Trophoblast cell (in vitro differentiated cells and primary cell): ENCODE measurements around the gene LBH.

ENCODE experiments used
- DNase-seq, 2 donors: peaks; one replicate each; pipeline ENCODE4 v3.0.0-alpha.2; 2016
- H2AFZ ChIP-seq: 2 replicates; pipeline ENCODE4 v1.6.1; 2013; ENCODE audit warnings: low read length, moderate library complexity, mild to moderate bottlenecking; ENCODE audit not compliant: insufficient read depth, poor library complexity
- H2AK5ac ChIP-seq: 2 replicates; pipeline ENCODE4 v1.6.1; 2013; ENCODE audit warnings: mild to moderate bottlenecking, low read length
- H2BK120ac ChIP-seq: 2 replicates; pipeline ENCODE4 v1.6.1; 2013; ENCODE audit warnings: low read length, mild to moderate bottlenecking, moderate library complexity; ENCODE audit not compliant: insufficient read depth, poor library complexity
- H2BK12ac ChIP-seq: 2 replicates; pipeline ENCODE4 v1.6.1; 2013; ENCODE audit warnings: mild to moderate bottlenecking, low read length, moderate library complexity
- H2BK5ac ChIP-seq: 2 replicates; pipeline ENCODE4 v1.6.1; 2013; ENCODE audit warnings: low read length, low read depth, moderate library complexity, mild to moderate bottlenecking; ENCODE audit not compliant: poor library complexity
- H3K14ac ChIP-seq: 2 replicates; pipeline ENCODE4 v1.6.1; 2013; ENCODE audit warnings: mild to moderate bottlenecking, low read length
- H3K18ac ChIP-seq: 2 replicates; pipeline ENCODE4 v1.6.1; 2013; ENCODE audit warnings: mild to moderate bottlenecking, low read length
- H3K23ac ChIP-seq: 2 replicates; pipeline ENCODE4 v1.6.1; 2013; ENCODE audit warnings: low read length
- H3K27ac ChIP-seq: 2 replicates; pipeline ENCODE4 v1.5.1; 2013; ENCODE audit warnings: low read depth, mild to moderate bottlenecking, inconsistent platforms, low read length, moderate library complexity
- H3K27me3 ChIP-seq: 2 replicates; pipeline ENCODE4 v1.6.1; 2013; ENCODE audit warnings: inconsistent platforms, mild to moderate bottlenecking, low read length, moderate library complexity; ENCODE audit not compliant: insufficient read depth
- H3K36me3 ChIP-seq, 2 experiments: 1 replicate in 1 of 2; 2 replicates in 1 of 2; pipeline ENCODE4 v1.6.1; 2013; ENCODE audit warnings: low read length in 2 of 2, mild to moderate bottlenecking in 2 of 2, moderate library complexity in 1 of 2; ENCODE audit not compliant: insufficient read depth in 2 of 2, control insufficient read depth in 1 of 2
- H3K4ac ChIP-seq: 2 replicates; pipeline ENCODE4 v1.6.1; 2013; ENCODE audit warnings: low read depth, mild to moderate bottlenecking, low read length, moderate library complexity
- H3K4me1 ChIP-seq, 2 experiments: 1 replicate in 1 of 2; 2 replicates in 1 of 2; pipeline ENCODE4 v1.6.1; 2013; ENCODE audit warnings: low read length in 2 of 2, mild to moderate bottlenecking in 2 of 2, moderate library complexity in 1 of 2; ENCODE audit not compliant: insufficient read depth in 2 of 2, control insufficient read depth in 1 of 2
- H3K4me2 ChIP-seq: 2 replicates; pipeline ENCODE4 v1.6.1; 2013; ENCODE audit warnings: inconsistent platforms, mild to moderate bottlenecking, low read length, moderate library complexity
- H3K4me3 ChIP-seq: 2 replicates; pipeline ENCODE4 v1.5.1; 2013; ENCODE audit warnings: mild to moderate bottlenecking, low read depth, low read length, inconsistent platforms
- H3K79me1 ChIP-seq: one replicate; pipeline ENCODE4 v1.6.1; 2013; ENCODE audit warnings: low read length
- H3K79me2 ChIP-seq: 2 replicates; pipeline ENCODE4 v1.6.1; 2013; ENCODE audit warnings: low read length, mild to moderate bottlenecking; ENCODE audit not compliant: control insufficient read depth, insufficient read depth, poor library complexity
- H3K9ac ChIP-seq: 2 replicates; pipeline ENCODE4 v1.6.1; 2013; ENCODE audit warnings: mild to moderate bottlenecking, low read length
- H3K9me3 ChIP-seq: 2 replicates; pipeline ENCODE4 v1.6.1; 2013; ENCODE audit warnings: low read depth, mild to moderate bottlenecking, control low read depth, inconsistent platforms, low read length; ENCODE audit not compliant: insufficient read depth
- H4K12ac ChIP-seq: 2 replicates; pipeline ENCODE4 v1.6.1; 2013; ENCODE audit warnings: low read depth, mild to moderate bottlenecking, low read length, moderate library complexity
- H4K8ac ChIP-seq: 2 replicates; pipeline ENCODE4 v1.6.1; 2013; ENCODE audit warnings: low read depth, mild to moderate bottlenecking, low read length, moderate library complexity
- H4K91ac ChIP-seq: one replicate; pipeline ENCODE4 v1.6.1; 2013; ENCODE audit warnings: low read depth, mild to moderate bottlenecking, low read length, moderate library complexity
- WGBS: extraction: QIAGEN DNeasy Blood & Tissue Kit; methylation state at CpG from one replicate; pipeline ENCODE4 v1.1.7; 2013; ENCODE audit warnings: missing lambda C conversion rate; ENCODE audit not compliant: insufficient read length, insufficient coverage; ENCODE audit errors: extremely low coverage; 5-methylcytosine and 5-hydroxymethylcytosine counted together

Gene LBH

GRCh38 chr2:30232801-30233130 lies 1.4 kb downstream of the LBH start:
- peak overlapping the region; percentile 71 for H4K91ac ChIP-seq
- H3K36me3 ChIP-seq: peaks cover 22 to 33% of the 10 kb centered on the region in 2 experiments
- peak overlapping the region; percentile 83 for H3K14ac ChIP-seq
- peak overlapping the region; percentile 63 for H2BK5ac ChIP-seq
- H3K4me1 ChIP-seq: peaks cover 21 to 23% of the 10 kb centered on the region in 2 experiments
- H3K27me3 ChIP-seq: no peaks in the 10 kb centered on the region
- peaks cover 19% of the 10 kb centered on the region for H3K79me2 ChIP-seq
- peak overlapping the region; percentile 67 for H3K9ac ChIP-seq
- no peak overlapping the region for H4K12ac ChIP-seq
- no peaks in the 10 kb centered on the region for H3K9me3 ChIP-seq
- peak overlapping the region; percentile 91 for H3K4me3 ChIP-seq
- no CpG with 5 or more reads among the region's 8 CpGs for WGBS
- peak overlapping the region; percentile 95 for H3K4me2 ChIP-seq
- peak overlapping the region; percentile 37 for H2AFZ ChIP-seq
- peak overlapping the region; percentile 35 for H2AK5ac ChIP-seq
- H3K23ac ChIP-seq: no peak overlapping the region
- peak overlapping the region; percentile 87 for H3K4ac ChIP-seq
- H3K27ac ChIP-seq: no peak overlapping the region
- peak overlapping the region; percentile 64 for H4K8ac ChIP-seq
- peak overlapping the region; percentile 88 for H3K18ac ChIP-seq
- peaks cover 22% of the 10 kb centered on the region for H3K79me1 ChIP-seq
- H2BK120ac ChIP-seq: peak overlapping the region; percentile 86
- peak overlapping the region; percentile 46 for H2BK12ac ChIP-seq
- no peak for DNase-seq

DNA sequence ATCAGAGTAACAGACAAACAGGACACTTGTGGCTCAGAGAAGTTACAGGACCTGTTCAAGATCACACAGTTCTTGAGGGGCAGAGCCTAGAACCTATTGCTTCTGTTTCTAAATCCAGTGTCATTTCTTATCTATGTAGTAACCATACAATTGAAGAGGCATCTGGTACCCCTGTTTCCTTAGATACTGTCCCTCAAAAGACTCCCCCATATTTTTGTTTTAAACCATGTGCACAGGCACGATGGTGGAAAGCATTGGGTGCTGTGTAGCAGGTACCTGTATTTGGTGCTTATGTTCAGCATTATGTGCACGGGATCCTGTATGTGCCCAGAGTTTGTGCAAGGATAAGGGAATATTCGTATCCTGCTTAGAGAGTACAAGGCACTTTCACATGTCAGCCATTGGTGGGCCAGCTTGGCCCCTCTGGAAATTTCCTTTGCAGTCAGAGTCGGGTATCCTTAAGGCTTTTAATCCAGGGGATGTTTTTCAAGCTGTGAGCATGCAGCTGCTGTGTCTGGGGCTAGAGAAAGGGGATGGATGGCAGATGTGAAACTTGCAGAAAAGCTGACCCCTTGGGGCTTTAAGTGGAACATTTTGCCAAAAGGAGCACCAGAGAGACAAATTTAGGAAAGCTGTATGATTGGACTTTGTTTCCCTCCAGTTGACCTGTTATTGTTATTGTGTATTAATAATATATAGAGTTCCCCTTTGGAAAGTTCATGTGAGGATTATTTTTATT lies 2.1 kb downstream of the LBH start:
- Histone ChIP-seq H3K79me1 (peaks cover 22% of the 10 kb centered on the region), H2BK12ac (no peak overlapping the region), H3K79me2 (peaks cover 19% of the 10 kb centered on the region), H2AFZ (no peak overlapping the region), H3K9ac (no peak overlapping the region), H3K4ac (no peak overlapping the region), H4K91ac (no peak overlapping the region), H4K12ac (no peak overlapping the region), H3K4me3 (peak overlapping the region; percentile 27), H3K18ac (no peak overlapping the region), H3K4me1 (peaks cover 23 to 27% of the 10 kb centered on the region in 2 experiments), H3K27me3 (no peaks in the 10 kb centered on the region), H3K4me2 (peak overlapping the region; percentile 95), H4K8ac (no peak overlapping the region), H2BK120ac (no peak overlapping the region), H3K14ac (no peak overlapping the region), H3K23ac (no peak overlapping the region), H3K36me3 (peaks cover 28 to 39% of the 10 kb centered on the region in 2 experiments), H3K9me3 (no peaks in the 10 kb centered on the region), H2AK5ac (no peak overlapping the region), H2BK5ac (no peak overlapping the region), H3K27ac (no peak overlapping the region)
- peak in 1 of 2 donors; percentile 11 for DNase-seq
- no CpG with 5 or more reads among the region's 4 CpGs for WGBS

DNA sequence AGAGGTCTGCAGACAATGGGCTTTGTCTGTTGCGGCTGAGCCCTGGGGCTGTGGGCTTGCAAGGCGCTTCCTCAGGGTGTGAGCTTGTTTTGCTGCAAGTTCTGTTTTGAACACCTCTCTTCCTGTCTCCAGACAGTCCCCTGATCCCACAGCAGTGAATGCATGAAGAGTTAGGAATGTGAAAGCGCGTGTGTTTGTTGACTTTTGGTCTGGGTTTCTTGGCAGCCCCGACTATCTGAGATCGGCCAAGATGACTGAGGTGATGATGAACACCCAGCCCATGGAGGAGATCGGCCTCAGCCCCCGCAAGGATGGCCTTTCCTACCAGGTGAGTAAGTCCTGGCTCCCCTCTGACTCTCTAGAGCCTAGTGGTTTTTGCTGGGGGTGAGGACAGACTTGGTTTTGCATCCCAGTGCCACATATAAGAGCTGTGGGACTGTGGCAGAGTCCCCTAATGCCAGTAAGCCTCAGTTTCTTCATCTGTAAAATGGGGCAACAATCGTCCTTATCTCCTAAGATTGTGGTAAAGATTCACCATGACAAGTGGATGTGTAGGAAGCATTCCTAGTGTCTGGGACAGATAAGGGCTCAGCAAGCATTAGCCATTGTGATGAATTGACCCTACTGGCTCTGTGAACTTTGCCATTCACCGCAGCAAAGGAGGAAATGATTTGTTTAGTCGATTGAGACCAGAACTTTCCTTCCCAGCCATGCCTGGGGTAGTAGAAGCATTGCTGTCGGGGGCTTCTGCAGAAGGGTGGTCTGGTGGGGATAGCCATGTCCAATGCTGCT lies 3.0 kb downstream of the LBH start:
- WGBS: no CpG with 5 or more reads among the region's 12 CpGs
- no peak overlapping the region for H3K4me3 ChIP-seq

GRCh38 chr2:30235008-30235655 lies 3.8 kb downstream of the LBH start:
- no peak overlapping the region for H3K4me3 ChIP-seq
- peaks cover 22% of the 10 kb centered on the region for H3K79me1 ChIP-seq
- peak overlapping the region; percentile 5 for H3K18ac ChIP-seq
- H2AK5ac ChIP-seq: no peak overlapping the region
- H4K12ac ChIP-seq: no peak overlapping the region
- H3K36me3 ChIP-seq: peaks cover 42 to 54% of the 10 kb centered on the region in 2 experiments
- H3K9ac ChIP-seq: no peak overlapping the region
- H4K91ac ChIP-seq: no peak overlapping the region
- H3K27ac ChIP-seq: no peak overlapping the region
- no peak for DNase-seq
- H3K4ac ChIP-seq: no peak overlapping the region
- no peaks in the 10 kb centered on the region for H3K27me3 ChIP-seq
- peaks cover 23 to 30% of the 10 kb centered on the region in 2 experiments for H3K4me1 ChIP-seq
- no peaks in the 10 kb centered on the region for H3K9me3 ChIP-seq
- H3K4me2 ChIP-seq: no peak overlapping the region
- H2AFZ ChIP-seq: no peak overlapping the region
- no CpG with 5 or more reads among the region's 6 CpGs for WGBS
- no peak overlapping the region for H3K14ac ChIP-seq
- no peak overlapping the region for H4K8ac ChIP-seq
- no peak overlapping the region for H3K23ac ChIP-seq
- H2BK5ac ChIP-seq: no peak overlapping the region
- no peak overlapping the region for H2BK12ac ChIP-seq
- H3K79me2 ChIP-seq: peaks cover 19% of the 10 kb centered on the region
- H2BK120ac ChIP-seq: no peak overlapping the region

More for the DNA sequence above, 3.0 kb downstream of the LBH start:
- Histone ChIP-seq H2AFZ (no peak overlapping the region), H4K91ac (no peak overlapping the region), H3K23ac (no peak overlapping the region), H3K4ac (peak overlapping the region; percentile 39), H2AK5ac (no peak overlapping the region), H2BK5ac (peak overlapping the region; percentile 44), H3K9me3 (no peaks in the 10 kb centered on the region), H2BK120ac (no peak overlapping the region), H3K4me2 (peak overlapping the region; percentile 53), H3K9ac (no peak overlapping the region), H4K12ac (no peak overlapping the region), H3K14ac (no peak overlapping the region), H2BK12ac (no peak overlapping the region), H3K18ac (no peak overlapping the region), H3K27me3 (no peaks in the 10 kb centered on the region), H4K8ac (no peak overlapping the region), H3K79me2 (peaks cover 19% of the 10 kb centered on the region), H3K79me1 (peaks cover 22% of the 10 kb centered on the region), H3K36me3 (peaks cover 35 to 46% of the 10 kb centered on the region in 2 experiments), H3K27ac (peak overlapping the region; percentile 20), H3K4me1 (peaks cover 23 to 27% of the 10 kb centered on the region in 2 experiments)
- DNase-seq: peak; percentile 58 to 62
